ENCODE data around the gene EPHA2. TPM values are rescaled to one million over a fixed set of nuclear protein-coding genes. Genes with fewer than 3 reads are reported as not detected.

Gene EPHA2
- total RNA-seq, 1 donor from 2014 or later, result 211 TPM

- no peak for DNase-seq (ENCODE audit: low read depth)
- TF ChIP-seq CTCF (IDR thresholded peaks at IDR 0.05; ENCODE audit: insufficient read depth, low read length, poor library complexity, severe bottlenecking), result no peak
- H3K4me3 ChIP-seq (ENCODE audit: low read depth, low read length), result no peak overlapping the region
- no peaks in the 10 kb centered on the region for H3K36me3 ChIP-seq (ENCODE audit: control insufficient read depth, insufficient read depth, low read length)
- no peaks in the 10 kb centered on the region for H3K27me3 ChIP-seq (ENCODE audit: control insufficient read depth, insufficient read depth, low read length)
Measured at GRCh38 chr1:16101623-16102022, 54.2 kb downstream of the EPHA2 start.

- H3K27me3 ChIP-seq (ENCODE audit: control insufficient read depth, insufficient read depth, low read length), result peaks cover 5% of the 10 kb centered on the region
- no peak for DNase-seq (ENCODE audit: low read depth)
- no peaks in the 10 kb centered on the region for H3K36me3 ChIP-seq (ENCODE audit: control insufficient read depth, insufficient read depth, low read length)
- H3K4me3 ChIP-seq (ENCODE audit: low read depth, low read length), result no peak overlapping the region
- TF ChIP-seq CTCF (IDR thresholded peaks at IDR 0.05; ENCODE audit: insufficient read depth, low read length, poor library complexity, severe bottlenecking), result no peak
Measured at GRCh38 chr1:16099412-16099811, 56.5 kb downstream of the EPHA2 start.

GRCh38 chr1:16095447-16095846 lies 60.4 kb downstream of the EPHA2 start:
- no peak for TF ChIP-seq CTCF (IDR thresholded peaks at IDR 0.05; ENCODE audit: insufficient read depth, low read length, poor library complexity, severe bottlenecking)
- DNase-seq (ENCODE audit: low read depth), result no peak
- H3K36me3 ChIP-seq (ENCODE audit: control insufficient read depth, insufficient read depth, low read length), result no peaks in the 10 kb centered on the region
- no peak overlapping the region for H3K4me3 ChIP-seq (ENCODE audit: low read depth, low read length)
- peaks cover 5% of the 10 kb centered on the region for H3K27me3 ChIP-seq (ENCODE audit: control insufficient read depth, insufficient read depth, low read length)

GRCh38 chr1:16094453-16095158 lies 61.3 kb downstream of the EPHA2 start:
- Histone ChIP-seq H3K27me3 (ENCODE audit: control insufficient read depth, insufficient read depth, low read length) (peaks cover 5% of the 10 kb centered on the region), H3K36me3 (ENCODE audit: control insufficient read depth, insufficient read depth, low read length) (no peaks in the 10 kb centered on the region), H3K4me3 (ENCODE audit: low read depth, low read length) (no peak overlapping the region)
- no peak for DNase-seq (ENCODE audit: low read depth)
- TF ChIP-seq CTCF (IDR thresholded peaks at IDR 0.05; ENCODE audit: insufficient read depth, low read length, poor library complexity, severe bottlenecking), result no peak

- Histone ChIP-seq H3K36me3 (ENCODE audit: control insufficient read depth, insufficient read depth, low read length) (no peaks in the 10 kb centered on the region), H3K27me3 (ENCODE audit: control insufficient read depth, insufficient read depth, low read length) (peaks cover 5% of the 10 kb centered on the region), H3K4me3 (ENCODE audit: low read depth, low read length) (no peak overlapping the region)
- DNase-seq (ENCODE audit: low read depth), result no peak
- no peak for TF ChIP-seq CTCF (IDR thresholded peaks at IDR 0.05; ENCODE audit: insufficient read depth, low read length, poor library complexity, severe bottlenecking)
Measured at GRCh38 chr1:16093611-16094010, 62.3 kb downstream of the EPHA2 start.
